Activated B cell treated with CpG ODN at 0.5 μM for 24 hours (primary cell): ENCODE measurements around the gene FKBP3. TPM values are rescaled to one million over a fixed set of nuclear protein-coding genes. Genes with fewer than 3 reads are reported as not detected.

Experiments used
- ATAC-seq: fragments of 200-7000 bp; cut with Tn5 transposase; one replicate; pipeline ENCODE4 v1.10.0; 2021; ENCODE audit warnings: low read depth, mild to moderate bottlenecking, moderate library complexity
- CTCF ChIA-PET: fragments of 350-600 bp; sonication (Branson Sonifier 250); formaldehyde crosslinking; loops from one replicate; lab custom pipeline; 2021; ENCODE audit warnings: antibody characterized with exemption; lab: Charles Lee
- POLR2A ChIA-PET: fragments of 350-600 bp; sonication (Branson Sonifier 250); formaldehyde crosslinking; loops from one replicate; lab custom pipeline; 2021; ENCODE audit warnings: antibody characterized with exemption; lab: Charles Lee
- DNase-seq: peaks from one replicate; pipeline ENCODE4 v3.0.0; 2022
- H3K27ac Mint-ChIP-seq: one replicate; pipeline ENCODE4 v1.8.0; 2020; ENCODE audit warnings: mixed read lengths
- H3K27me3 Mint-ChIP-seq: one replicate; pipeline ENCODE4 v1.8.0; 2021; ENCODE audit warnings: mixed read lengths
- H3K36me3 Mint-ChIP-seq: one replicate; pipeline ENCODE4 v1.8.0; 2021; ENCODE audit warnings: low read depth, mixed read lengths
- H3K4me1 Mint-ChIP-seq: one replicate; pipeline ENCODE4 v1.8.0; 2021; ENCODE audit warnings: mixed read lengths
- H3K4me3 Mint-ChIP-seq: one replicate; pipeline ENCODE4 v1.8.0; 2020; ENCODE audit warnings: mild to moderate bottlenecking, mixed read lengths
- H3K9me3 Mint-ChIP-seq: one replicate; pipeline ENCODE4 v1.8.0; 2020; ENCODE audit warnings: mixed read lengths
- intact Hi-C: fragments of 100-400 bp; cut with micrococcal nuclease; formaldehyde crosslinking; loops from one replicate; pipeline ENCODE4 v1.15.1; 2024
- total RNA-seq: library from RNA; stranded (reverse); gene quantifications from 2 replicates; pipeline ENCODE4 v1.2.3, GENCODE V29; 2022
- TF ChIP-seq, protein P1 (sequence below): fragments of 200-600 bp; IDR thresholded peaks from one replicate; pipeline ENCODE4 v1.8.0; 2022; ENCODE audit warnings: antibody characterized with exemption, mild to moderate bottlenecking

The FKBP3 gene
- total RNA-seq, 1 donor from 2014 or later: 58.3 TPM

DNA sequence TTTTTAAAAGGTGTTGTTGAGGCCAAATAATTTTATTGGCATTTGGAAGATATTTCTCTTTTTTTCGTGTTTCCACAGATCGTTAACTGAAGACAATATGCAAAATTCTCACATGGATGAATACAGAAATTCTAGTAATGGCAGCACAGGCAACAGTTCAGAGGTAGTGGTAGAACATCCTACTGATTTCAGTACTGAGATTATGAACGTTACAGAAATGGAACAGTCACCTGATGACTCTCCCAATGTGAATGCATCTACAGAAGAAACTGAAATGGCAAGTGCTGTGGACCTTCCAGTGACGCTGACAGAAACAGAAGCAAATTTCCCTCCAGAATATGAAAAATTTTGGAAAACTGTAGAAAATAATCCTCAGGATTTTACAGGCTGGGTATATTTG is 39.1 kb downstream of the FKBP3 start:
- CTCF ChIA-PET: no interaction called here
- H3K27ac Mint-ChIP-seq: no peak overlapping the region
- no peaks in the 10 kb centered on the region for H3K9me3 Mint-ChIP-seq
- DNase-seq (no peak), ATAC-seq (no peak)
- TF ChIP-seq, protein P1, sequence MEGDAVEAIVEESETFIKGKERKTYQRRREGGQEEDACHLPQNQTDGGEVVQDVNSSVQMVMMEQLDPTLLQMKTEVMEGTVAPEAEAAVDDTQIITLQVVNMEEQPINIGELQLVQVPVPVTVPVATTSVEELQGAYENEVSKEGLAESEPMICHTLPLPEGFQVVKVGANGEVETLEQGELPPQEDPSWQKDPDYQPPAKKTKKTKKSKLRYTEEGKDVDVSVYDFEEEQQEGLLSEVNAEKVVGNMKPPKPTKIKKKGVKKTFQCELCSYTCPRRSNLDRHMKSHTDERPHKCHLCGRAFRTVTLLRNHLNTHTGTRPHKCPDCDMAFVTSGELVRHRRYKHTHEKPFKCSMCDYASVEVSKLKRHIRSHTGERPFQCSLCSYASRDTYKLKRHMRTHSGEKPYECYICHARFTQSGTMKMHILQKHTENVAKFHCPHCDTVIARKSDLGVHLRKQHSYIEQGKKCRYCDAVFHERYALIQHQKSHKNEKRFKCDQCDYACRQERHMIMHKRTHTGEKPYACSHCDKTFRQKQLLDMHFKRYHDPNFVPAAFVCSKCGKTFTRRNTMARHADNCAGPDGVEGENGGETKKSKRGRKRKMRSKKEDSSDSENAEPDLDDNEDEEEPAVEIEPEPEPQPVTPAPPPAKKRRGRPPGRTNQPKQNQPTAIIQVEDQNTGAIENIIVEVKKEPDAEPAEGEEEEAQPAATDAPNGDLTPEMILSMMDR: no peak
- peaks cover 13% of the 10 kb centered on the region for H3K4me1 Mint-ChIP-seq
- intact Hi-C loops: loop anchor here (2.0 kb wide), 1 partner anchor 20 kb away; no protein-coding TSS in a partner anchor
- H3K36me3 Mint-ChIP-seq: peaks cover 65% of the 10 kb centered on the region
- H3K4me3 Mint-ChIP-seq: no peak overlapping the region
- POLR2A ChIA-PET: no interaction called here
- no peaks in the 10 kb centered on the region for H3K27me3 Mint-ChIP-seq

- intact Hi-C loops: loop anchor here (2.0 kb wide), 1 partner anchor 21 kb away; no protein-coding TSS in a partner anchor
- H3K27me3 Mint-ChIP-seq: no peaks in the 10 kb centered on the region
- H3K4me3 Mint-ChIP-seq: no peak overlapping the region
- H3K9me3 Mint-ChIP-seq: no peaks in the 10 kb centered on the region
- peaks cover 56% of the 10 kb centered on the region for H3K36me3 Mint-ChIP-seq
- TF ChIP-seq, protein P1: no peak
- ChIA-PET POLR2A (no interaction called here), CTCF (no interaction called here)
- peaks cover 21% of the 10 kb centered on the region for H3K4me1 Mint-ChIP-seq
- ATAC-seq: no peak
- DNase-seq: no peak
- H3K27ac Mint-ChIP-seq: no peak overlapping the region
Measured at GRCh38 chr14:45094275-45094674, 40.0 kb downstream of the FKBP3 start.

DNA sequence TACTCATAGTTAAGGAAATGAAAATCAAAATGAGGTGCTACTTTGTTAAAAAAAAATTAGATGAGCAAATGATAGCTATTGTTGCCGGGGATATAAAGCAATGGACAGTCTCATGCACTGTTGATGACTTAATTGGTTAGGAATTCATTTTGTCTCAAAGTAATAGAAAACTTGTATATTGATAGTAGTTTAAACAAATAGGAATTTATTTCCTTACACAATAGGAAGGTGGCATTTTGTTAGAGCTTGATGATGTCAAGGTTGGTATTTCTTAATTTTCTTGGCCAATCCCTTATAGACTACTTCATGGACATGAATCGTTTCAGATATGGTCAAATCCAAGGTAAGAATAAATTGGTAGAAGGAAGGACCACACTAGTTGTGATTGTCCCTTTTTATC is 42.6 kb downstream of the FKBP3 start:
- H3K4me1 Mint-ChIP-seq: peaks cover 43% of the 10 kb centered on the region
- DNase-seq: no peak
- CTCF ChIA-PET: no interaction called here
- peaks cover 35% of the 10 kb centered on the region for H3K36me3 Mint-ChIP-seq
- no peaks in the 10 kb centered on the region for H3K27me3 Mint-ChIP-seq
- intact Hi-C loops: no loop called here
- H3K4me3 Mint-ChIP-seq: no peak overlapping the region
- TF ChIP-seq, protein P1: no peak
- H3K27ac Mint-ChIP-seq: no peak overlapping the region
- no peaks in the 10 kb centered on the region for H3K9me3 Mint-ChIP-seq
- ATAC-seq: no peak
- POLR2A ChIA-PET: no interaction called here

DNA sequence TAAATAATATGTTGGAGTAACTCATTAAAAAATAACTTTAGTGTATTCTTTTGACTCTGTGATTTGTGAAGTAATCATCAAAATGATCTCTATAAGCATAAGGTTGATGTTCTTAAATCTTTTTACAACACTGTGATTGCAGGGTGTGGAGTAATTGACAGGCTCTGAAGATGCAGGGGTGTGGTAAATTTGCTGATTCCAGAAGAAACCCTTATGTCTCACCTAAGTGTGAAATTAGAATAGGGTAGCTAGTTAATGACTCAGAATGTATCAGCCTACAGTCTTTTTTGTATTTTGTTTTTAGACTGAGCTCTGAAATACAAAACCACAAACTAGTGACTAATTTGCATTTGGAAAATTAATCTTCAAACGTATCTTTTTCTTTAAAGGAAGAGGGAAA is 44.5 kb downstream of the FKBP3 start:
- TF ChIP-seq, protein P1: no peak
- no peak for DNase-seq
- intact Hi-C loops: no loop called here
- H3K4me1 Mint-ChIP-seq: peaks cover 60% of the 10 kb centered on the region
- POLR2A ChIA-PET: no interaction called here
- H3K9me3 Mint-ChIP-seq: no peaks in the 10 kb centered on the region
- H3K27ac Mint-ChIP-seq: no peak overlapping the region
- H3K36me3 Mint-ChIP-seq: peaks cover 27% of the 10 kb centered on the region
- peak; percentile 52 for ATAC-seq
- H3K4me3 Mint-ChIP-seq: no peak overlapping the region
- no peaks in the 10 kb centered on the region for H3K27me3 Mint-ChIP-seq
- CTCF ChIA-PET: no interaction called here

GRCh38 chr14:45084946-45085346 is 49.3 kb downstream of the FKBP3 start:
- ChIA-PET POLR2A (interaction anchor here (2.4 kb wide), 1 partner anchor 49 kb away, joined by 24 read pairs; the partner anchor contains the start of gene FKBP3), CTCF (no interaction called here)
- ATAC-seq (no peak), DNase-seq (no peak)
- Mint-ChIP-seq H3K9me3 (no peaks in the 10 kb centered on the region), H3K4me3 (peak overlapping the region; percentile 96), H3K27ac (peak overlapping the region; percentile 54), H3K4me1 (peaks cover 53% of the 10 kb centered on the region), H3K27me3 (no peaks in the 10 kb centered on the region), H3K36me3 (peaks cover 13% of the 10 kb centered on the region)
- TF ChIP-seq, protein P1: no peak
- intact Hi-C loops: loop anchor here (1.0 to 2.0 kb wide), 4 partner anchors 16 to 188 kb away; partner anchors contain the start of genes FKBP3 and TOGARAM1
